Measurements from ENCODE around the gene HOXA10. TPM values are rescaled to one million over a fixed set of nuclear protein-coding genes. Genes with fewer than 3 reads are reported as not detected.
A peak's percentile ranks its signal among the peaks of the same experiment; 100 is the strongest.

Gene HOXA10
- total RNA-seq, 4 donors from 2014 or later = 4.0 TPM; not detected in 3

- DNase-seq = no peak
- intact Hi-C loops (cut with DNase I) = loop anchor here (2.0 to 10.0 kb wide), 3 partner anchors 477 to 1305 kb away; no protein-coding TSS in a partner anchor
- 33 to 34% methylated on average over 15 to 23 of the region's 23 CpGs for WGBS, 2 donors
- H3K4me3 ChIP-seq (replicated peaks in 1 of 3) = peak overlapping the region in 1 of 3 donors; percentile 42
- no peaks in the 10 kb centered on the region for H3K36me3 ChIP-seq
- peaks cover 13 to 34% of the 10 kb centered on the region in 2 donors for H3K4me1 ChIP-seq
- H3K27me3 ChIP-seq = peaks cover 64% of the 10 kb centered on the region
- no peak for TF ChIP-seq POLR2A (IDR thresholded peaks at IDR 0.05)
- H3K27ac ChIP-seq = no peak overlapping the region
- H3K9me3 ChIP-seq = no peaks in the 10 kb centered on the region
Observed at GRCh38 chr7:27160145-27160545, 14.0 kb downstream of the HOXA10 start.

- H3K9me3 ChIP-seq = no peaks in the 10 kb centered on the region
- DNase-seq = no peak
- H3K36me3 ChIP-seq = no peaks in the 10 kb centered on the region
- peaks cover 64% of the 10 kb centered on the region for H3K27me3 ChIP-seq
- TF ChIP-seq POLR2A (IDR thresholded peaks at IDR 0.05) (no peak), CTCF (IDR thresholded peaks at IDR 0.05) (no peak)
- no peak overlapping the region for H3K27ac ChIP-seq
- peaks cover 18 to 34% of the 10 kb centered on the region in 2 donors for H3K4me1 ChIP-seq
- intact Hi-C loops (cut with DNase I) = loop anchor here (2.0 to 10.0 kb wide), 3 partner anchors 477 to 1305 kb away; no protein-coding TSS in a partner anchor
- H3K4me3 ChIP-seq (replicated peaks in 1 of 3) = no peak overlapping the region
- WGBS, 2 donors = 56 to 57% methylated on average over 27 of the region's 27 CpGs
Observed at GRCh38 chr7:27159266-27160144, 14.6 kb downstream of the HOXA10 start.

- 25 to 42% methylated on average over 35 of the region's 35 CpGs for WGBS, 2 donors
- no peak for DNase-seq
- Histone ChIP-seq H3K4me1 (peaks cover 18 to 29% of the 10 kb centered on the region in 2 donors), H3K27ac (no peak overlapping the region), H3K4me3 (replicated peaks in 1 of 3) (no peak overlapping the region), H3K9me3 (no peaks in the 10 kb centered on the region), H3K27me3 (peaks cover 67% of the 10 kb centered on the region), H3K36me3 (no peaks in the 10 kb centered on the region)
- intact Hi-C loops (cut with DNase I) = no loop called here
- TF ChIP-seq POLR2A (IDR thresholded peaks at IDR 0.05) (no peak), CTCF (IDR thresholded peaks at IDR 0.05) (no peak)
Observed at GRCh38 chr7:27158436-27159265, 15.5 kb downstream of the HOXA10 start.

- Histone ChIP-seq H3K4me3 (replicated peaks in 1 of 3) (no peak overlapping the region), H3K27ac (no peak overlapping the region), H3K4me1 (peaks cover 18 to 29% of the 10 kb centered on the region in 2 donors), H3K36me3 (no peaks in the 10 kb centered on the region), H3K27me3 (peaks cover 69% of the 10 kb centered on the region), H3K9me3 (no peaks in the 10 kb centered on the region)
- 18 to 25% methylated on average over 29 to 30 of the region's 30 CpGs for WGBS, 2 donors
- TF ChIP-seq CTCF (IDR thresholded peaks at IDR 0.05) (no peak), POLR2A (IDR thresholded peaks at IDR 0.05) (no peak)
- intact Hi-C loops (cut with DNase I) = no loop called here
- DNase-seq = no peak
Observed at GRCh38 chr7:27157702-27158431, 16.3 kb downstream of the HOXA10 start.

Measured in thyroid gland (tissue), 4 donors.